NCI-H748 (cell line): ENCODE data around the gene RBM28.
"Not testable (repeated sequence)": the region's sequence is repeated elsewhere in the genome, so short reads cannot be mapped to it uniquely, and the experiment has no call there.

Experiments
- DNase-seq: peaks from one replicate; lab custom pipeline; 2025; ENCODE audit not compliant: unreplicated experiment; lab: John Stamatoyannopoulos, UW

RBM28 gene

DNA sequence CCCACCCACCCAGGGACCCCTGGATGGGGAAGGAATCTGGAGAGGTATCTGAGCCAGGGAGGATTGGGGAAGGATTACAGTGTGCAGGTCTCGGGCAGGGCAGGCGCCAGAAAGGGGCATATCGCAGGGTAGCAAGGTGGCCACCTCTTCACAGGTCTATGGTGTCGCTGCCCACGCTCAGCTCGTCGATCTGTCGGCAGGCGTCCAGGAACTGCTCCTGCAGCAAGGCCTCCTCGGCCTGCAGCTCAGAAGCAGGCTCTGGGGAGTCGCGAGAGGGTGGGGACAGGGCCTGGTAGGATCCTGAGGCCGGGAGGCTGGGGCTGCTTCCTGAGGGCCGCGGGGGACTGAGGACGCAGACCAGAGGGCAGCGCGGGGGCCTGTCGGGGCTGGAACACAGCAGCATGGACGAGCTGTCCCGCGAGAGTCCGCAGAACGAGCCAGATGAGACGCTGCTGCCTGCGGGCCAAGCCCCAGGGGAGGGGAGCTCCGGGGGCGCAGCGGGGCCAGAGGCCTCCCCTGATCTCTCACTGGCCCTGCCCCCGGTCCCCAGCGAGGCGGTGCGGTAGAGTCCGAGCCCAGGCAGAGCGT is 7.1 kb upstream of the RBM28 start:
- DNase-seq: no peak

DNA sequence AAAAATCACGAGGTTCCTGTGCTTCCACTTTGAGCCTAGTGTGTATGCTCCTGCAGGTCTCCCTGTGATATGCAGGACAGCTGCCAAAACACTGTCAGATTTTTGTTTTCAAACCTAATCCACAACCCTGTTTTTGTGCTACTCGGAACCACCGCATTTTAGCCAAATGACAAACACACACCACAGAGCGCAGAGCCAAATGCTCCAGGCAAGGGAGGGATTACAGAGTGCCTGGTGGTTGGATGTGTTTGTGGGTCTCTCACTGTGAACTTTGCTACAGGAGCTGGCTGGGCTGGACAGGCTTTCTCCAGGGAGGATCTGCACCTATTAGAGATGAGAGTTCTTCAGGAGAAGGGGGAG is 5.7 kb upstream of the RBM28 start:
- DNase-seq: no peak

DNA sequence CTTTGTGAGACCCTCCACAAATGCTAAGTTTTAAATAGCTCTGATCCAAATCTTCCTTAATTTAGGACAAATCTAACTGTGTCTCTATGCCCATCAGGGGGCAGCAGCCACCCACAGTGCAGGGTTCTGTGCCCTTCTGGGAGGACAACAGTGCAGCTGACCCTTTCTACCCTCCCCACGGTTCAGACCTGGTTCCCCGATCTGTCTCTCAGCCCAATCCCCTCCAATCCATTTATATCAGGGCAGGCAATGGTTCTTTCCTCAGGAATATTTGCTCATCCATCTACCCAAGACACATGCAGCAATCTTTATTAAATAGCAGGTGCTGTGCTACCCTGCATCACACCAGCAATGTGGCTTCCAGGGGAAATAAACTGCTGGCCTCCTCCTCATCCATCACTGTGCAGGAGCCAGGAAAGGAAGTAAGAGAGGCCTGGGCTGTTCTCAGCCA is 4.0 kb upstream of the RBM28 start:
- peak; percentile 16 for DNase-seq

DNA sequence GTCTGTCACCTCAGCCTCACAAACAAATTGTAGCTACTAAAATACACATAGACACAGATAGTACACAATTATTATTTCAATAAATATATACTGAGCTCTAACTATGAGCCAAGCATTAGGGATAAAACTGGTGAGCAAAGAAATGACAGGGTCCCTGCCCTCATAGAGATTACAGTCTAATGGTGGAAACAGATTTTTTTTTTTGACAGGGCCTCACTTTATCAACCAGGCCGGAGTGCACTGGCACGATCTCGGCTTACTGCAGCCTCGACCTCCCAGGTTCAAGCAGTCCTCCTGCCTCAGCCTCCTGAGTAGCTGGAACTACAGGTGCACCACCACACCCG is 695 bp upstream of the RBM28 start:
- DNase-seq: no peak

DNA sequence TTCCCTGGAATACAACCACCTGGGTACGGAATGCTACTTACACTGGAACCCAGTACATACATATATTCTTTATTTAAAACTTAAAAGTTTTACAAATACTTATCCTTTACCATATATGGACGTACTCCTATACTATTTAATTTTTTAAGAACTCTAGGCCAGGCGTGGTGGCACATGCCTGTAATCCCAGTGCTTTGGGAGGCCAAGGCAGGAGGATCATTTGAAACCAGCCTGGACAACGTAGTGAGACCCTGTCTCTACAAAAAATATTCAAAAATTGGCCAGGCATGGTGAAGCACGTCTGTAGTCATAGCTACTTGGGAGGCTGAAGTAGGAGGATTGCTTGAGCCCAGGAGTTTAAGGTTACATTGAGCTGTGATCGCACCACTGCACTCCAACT is 2.0 kb downstream of the RBM28 start:
- DNase-seq: no peak

DNA sequence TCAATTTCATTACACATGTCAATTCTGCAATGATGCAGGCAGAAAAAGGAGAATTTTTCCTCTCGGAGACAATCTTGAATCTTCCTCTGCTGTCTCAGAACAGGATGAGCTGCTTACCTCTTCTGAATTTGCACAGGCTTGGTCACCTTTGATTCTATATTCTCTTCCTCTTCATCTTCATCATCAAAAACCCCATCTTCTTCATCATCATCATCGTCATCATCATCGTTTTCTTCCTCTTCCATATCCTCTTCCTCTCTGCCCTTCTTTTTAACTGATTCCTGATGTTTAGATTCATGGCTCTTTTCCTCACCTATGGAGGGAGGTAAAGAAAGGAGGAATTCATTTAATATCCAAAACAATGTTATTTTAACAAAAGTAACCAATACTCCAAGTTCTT is 8.0 kb downstream of the RBM28 start:
- no peak for DNase-seq

DNA sequence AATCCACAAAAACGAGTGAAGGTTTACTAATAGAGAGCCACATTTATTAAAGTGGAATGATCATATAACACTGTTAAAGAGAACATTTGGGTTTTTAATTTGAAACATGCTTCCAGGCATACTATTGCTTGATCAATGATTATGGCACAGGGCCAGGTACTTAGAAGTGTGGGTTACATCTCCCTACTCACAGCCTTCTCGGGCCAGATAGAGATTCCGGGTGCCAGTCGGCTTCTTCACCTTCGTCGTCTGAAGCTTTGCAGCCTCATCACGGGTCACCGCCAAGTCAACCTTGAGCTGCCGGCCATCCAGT is 19.4 kb downstream of the RBM28 start:
- no peak for DNase-seq

DNA sequence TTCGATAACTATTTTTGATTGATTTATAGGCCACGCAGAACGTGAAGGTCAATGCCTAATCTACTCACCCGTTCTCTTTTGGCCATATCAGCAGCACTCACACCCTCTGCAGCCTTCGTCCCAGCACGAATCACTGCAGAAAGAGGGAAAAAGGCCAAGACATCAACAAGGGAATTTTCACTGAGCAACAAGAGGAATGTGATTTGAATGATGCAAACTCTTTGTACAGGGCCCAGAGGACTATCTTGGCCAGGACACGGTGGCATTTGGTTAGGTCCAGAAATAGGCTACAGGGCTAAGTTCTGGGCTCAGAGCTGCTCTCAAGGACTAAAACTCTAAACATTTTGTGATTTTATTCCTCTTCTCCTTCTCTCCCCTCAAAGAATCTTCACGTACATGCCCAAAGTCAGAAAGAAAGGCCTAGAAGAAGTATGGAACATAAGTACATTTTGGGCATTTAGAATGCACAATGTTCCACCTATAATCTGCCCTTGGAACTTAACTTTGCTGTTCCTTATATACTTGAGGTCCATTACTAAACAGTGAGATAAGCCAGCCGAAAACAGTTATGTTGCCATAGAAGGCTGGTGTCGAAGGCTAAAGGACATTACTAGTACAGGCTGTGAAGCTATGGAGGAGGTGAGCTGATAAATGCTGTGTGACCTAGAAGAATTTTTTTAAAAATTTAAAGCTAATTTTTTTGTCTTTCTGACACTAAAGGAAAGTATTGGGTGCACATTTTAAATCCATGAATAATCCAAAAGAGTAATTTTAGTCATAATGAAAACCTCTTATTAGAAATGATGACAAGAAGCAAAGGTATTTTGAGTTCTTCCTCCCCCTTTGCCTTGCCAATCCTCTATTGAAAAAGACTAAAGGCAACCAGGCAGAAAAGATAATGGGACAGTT is 20.0 kb downstream of the RBM28 start:
- no peak for DNase-seq

DNA sequence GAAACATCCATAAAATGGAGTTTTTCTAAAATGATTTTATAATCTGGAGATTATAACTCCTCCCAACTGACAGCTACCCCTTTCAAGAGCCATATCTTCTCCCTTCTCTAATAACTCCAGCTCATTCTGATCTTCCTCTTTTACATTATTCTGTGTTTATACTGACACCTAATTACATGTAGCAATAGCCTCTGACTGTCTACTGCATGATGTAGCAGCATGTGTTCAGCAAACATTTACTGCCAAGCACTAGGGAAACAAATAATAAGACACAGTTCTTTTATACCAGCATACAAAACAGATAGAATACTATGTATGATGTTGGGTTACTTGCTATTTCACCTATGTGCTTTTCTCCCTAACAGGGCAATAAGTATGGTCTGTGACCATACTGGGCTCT is 20.7 kb downstream of the RBM28 start:
- no peak for DNase-seq

DNA sequence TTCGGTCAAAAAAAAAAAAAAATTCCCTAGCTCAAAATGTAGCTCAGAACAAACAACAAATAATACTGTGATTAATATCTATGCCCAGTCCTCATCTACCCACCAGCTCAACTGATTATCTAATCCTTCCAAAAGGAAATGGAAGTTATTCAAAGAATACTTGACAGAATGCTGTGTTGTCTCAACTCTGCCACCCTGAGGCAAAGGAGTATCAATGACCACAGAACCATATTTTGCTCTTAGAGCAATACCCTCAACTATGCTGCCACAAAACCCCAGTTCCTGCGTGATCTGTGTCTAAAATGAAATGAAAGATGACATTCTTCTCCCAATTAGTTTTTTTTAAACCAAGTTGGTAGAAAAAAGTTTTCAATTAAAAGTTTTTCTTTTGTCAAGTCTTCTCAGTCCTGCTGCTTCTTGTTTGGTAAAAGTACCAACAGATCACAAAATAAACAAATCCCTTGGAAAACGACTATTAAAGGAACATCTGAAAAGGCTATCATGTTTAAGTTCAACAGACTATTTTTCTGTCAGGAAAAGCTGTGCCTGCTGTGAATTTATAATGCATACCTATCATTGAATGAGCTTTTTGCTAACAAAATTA is 21.6 kb downstream of the RBM28 start:
- DNase-seq: peak; percentile 12

DNA sequence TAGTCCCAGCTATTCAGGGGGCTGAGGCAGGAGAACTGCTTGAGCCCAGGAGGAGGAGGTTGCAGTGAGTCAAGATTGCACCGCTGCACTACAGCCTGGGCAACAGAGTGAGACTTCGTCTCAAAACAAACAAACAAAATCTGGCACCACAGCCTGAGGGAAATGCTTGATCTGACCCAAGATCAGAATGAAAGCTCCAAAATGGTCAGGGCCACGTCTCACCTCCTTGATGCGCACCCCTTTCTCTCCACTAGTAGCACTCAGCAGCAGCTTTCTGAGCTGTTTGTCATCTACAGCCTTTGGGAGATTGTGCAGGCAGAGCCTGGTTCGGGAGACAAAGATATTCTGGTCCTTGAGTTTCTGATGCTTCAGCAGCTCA is 22.7 kb downstream of the RBM28 start:
- no peak for DNase-seq

DNA sequence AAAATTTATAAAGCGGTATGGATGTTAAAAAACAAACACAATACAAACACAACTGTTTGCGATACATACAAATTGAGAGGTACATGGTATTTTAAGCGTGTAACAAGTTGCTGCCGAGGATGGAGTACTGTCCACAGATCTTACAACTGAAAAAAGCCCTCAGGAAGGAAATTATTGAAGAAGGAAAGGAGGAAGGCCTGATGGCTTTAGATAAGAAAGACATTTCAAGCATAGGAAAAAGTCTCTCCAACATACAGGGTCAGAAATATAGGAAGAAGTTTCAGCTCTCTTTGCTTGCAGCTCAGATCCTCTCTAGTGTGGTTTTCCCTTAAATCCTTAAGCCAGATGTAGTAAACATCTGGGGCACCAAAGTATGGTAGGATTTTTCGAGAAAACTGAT is 25.0 kb downstream of the RBM28 start:
- no peak for DNase-seq

DNA sequence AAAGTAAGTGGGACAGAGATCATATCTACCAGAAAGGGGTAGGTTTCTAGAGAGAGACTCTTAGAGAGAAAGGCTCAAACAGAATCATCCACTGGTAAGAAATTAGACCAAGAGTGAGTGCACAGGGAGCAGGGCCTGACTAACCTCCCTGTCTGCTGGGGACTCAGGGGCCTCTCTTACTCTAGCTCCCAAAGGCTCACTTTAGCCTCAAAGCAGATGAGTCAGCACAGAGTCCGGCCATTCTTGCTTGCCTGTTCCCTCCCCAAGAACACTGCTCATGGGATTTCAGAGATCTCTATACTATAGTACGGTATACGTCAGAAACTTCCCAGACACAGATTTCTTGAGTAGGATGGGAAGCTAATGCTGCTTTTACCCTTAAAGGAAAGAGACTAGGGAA is 32.7 kb downstream of the RBM28 start:
- DNase-seq: no peak

DNA sequence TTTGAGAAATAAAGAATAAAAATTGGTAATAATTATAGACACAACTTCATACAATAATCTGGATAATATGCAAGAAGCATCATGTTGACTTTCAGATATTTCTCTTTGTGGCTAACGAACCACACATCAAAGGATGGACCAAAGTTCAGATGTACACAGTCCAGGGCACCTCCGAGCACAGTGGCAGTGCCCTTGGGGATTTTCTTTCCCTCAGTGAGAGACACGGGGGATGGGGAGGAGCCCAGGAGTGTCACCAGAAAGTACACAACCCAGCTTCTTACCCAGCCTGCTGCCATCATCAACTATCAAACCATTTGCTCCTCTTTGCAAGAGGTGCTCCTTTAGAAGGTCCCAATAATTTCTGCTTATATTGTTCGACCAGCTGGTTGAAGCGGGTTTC is 33.2 kb downstream of the RBM28 start:
- DNase-seq: no peak

DNA sequence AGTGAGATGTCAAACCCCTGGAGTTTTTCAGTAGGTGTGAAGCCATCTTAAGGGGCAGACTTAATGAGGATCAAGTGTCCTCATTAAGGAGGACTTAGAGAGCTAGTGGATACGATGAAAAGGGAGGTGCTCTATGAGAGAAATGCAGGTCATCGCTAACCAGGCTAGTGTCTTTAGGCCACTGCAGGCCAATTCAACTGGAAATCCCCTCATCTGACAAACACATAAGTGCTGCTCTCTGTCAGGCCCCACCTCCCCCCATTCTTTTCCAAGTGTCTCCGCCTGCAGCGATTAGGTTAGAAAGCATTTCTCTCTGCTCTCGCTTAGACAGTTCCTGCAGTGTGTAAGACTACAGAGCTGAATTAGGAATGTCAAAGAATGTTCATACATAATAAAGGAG is 33.7 kb downstream of the RBM28 start:
- DNase-seq: no peak

DNA sequence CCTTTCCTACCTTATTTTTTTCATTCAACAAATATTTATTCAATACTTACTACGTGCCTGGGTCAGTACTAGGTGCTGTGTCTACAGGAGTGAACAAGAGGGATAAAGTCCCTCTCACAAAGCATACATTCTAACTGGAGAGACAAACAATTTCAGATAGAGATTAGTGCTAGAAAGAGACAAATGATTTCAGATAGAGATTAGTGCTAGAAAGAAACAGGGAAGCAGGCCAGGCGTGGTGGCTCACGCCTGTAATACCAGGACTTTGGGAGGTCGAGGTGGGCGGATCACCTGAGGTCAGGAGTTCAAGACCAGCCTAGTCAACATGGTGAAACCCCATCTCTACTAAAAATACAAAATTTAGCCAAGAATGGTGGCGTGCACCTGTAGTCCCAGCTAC is 34.6 kb downstream of the RBM28 start:
- DNase-seq: no peak

DNA sequence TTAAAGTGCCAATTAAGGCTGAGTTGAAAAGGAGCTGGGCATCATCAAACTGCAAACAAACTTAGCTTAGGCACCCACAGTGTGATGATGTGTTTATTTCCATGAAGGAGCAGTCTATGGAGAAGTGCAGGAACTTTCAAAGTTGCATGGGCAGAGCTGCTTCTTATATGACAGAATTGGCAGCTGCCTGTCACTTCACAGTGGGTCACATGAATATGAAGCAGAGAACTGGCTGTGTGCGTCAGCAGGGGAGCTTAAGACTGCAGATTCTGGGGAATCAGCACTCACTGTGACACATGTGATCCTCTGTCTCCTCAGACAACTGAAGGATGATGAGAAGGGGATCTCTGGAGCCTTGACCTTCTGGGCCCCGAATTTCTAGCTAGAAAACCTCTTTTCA is 36.6 kb downstream of the RBM28 start:
- DNase-seq: no peak

DNA sequence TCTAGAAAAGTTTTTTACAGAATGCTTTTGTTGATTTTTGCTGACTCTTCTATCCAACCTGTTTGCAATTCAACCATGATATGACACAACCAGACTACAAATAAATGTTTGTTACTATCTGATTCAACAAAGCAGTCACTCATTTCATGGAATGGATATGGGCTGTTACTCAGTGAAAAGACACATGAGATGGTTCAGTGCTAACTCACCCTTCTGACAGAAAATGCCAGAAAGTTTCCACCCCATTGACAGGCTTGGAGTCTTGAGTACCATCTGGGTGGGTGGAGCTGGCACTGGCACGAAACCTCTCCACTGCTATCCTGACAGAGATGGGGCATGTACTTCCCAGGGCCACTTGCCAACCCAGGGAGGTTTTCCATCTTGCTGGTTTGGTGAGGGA is 39.5 kb downstream of the RBM28 start:
- DNase-seq: no peak

DNA sequence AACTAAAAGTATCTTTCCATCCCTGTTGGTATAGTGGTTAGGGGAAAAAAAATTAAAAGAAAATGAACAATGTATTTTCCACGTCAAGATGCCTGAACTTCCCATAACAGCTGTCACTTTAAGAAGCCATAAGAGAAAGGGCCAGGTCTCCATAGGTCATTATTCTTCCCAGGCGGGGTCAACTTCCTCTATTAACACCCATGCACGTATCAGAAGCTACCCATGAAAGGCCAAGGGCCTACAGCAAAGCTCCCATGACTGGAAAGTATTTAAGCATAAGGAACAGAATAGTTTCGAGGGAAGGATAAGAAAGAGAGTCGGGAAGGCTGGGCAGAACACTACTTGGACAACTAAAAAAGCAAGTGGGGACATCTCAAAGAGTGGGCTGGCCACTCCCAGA is 40.1 kb downstream of the RBM28 start:
- DNase-seq: no peak

DNA sequence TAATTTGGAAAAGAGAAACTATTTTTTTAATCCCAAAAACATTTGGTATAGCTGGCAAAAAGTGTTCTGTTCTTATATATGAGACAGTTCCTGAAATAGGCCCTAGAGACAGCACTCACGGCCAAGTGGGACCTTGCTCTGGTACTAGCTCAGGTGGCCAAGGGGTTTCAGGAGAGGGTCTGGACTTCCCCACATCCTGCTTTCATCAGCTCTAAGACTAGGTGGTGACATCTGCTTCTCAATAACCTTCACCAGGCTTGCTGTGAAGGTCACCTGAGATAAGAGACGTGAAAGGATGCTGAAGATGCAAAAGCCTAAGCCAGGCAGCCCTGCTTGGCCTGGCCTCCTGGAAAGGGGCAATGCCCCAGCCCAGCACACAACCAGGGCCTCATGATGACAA is 40.6 kb downstream of the RBM28 start:
- DNase-seq: no peak

DNA sequence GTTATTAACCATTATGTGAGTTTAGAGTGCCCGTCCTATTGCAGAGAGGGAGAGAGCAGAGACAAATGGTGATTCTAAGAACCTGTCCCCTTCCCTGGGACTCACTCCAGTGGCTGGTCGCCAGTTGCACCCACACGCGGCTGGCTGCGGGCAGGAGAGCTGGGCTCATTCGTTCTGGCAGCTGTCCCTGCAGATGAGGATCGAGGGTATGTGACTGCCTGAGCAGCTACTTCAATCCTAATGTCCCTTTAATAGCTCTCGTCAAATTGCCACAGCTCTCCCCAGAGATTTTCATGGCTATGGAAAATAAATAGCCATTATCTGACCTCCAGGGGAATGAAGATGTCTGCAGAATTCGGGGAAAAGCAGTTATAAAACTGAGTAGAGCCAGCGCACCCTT is 41.6 kb downstream of the RBM28 start:
- DNase-seq: no peak

DNA sequence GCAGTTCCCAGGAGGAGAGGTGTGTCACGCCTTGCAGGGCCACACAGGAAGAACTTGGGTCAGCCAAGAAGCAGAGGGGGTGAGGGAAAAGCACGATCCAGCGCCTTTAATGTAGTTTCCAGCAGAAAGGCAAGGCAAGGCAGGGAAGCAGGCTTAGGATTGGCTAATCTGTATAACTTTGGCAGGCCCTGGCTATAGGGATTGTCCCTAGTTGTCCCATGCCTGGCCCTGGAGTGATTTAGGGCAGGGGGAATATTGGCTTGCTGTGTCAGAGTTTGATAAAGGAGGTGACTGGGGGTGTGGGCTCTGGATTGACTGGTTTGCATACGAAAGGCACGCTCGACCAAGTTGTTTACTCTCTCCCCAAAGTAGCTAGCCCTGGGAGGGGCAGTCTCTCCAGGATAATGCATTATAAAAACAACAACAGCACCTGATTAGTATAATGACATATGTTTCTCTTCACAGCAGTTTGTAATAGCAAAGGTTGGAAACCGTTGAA is 44.5 kb downstream of the RBM28 start:
- DNase-seq: no peak

DNA sequence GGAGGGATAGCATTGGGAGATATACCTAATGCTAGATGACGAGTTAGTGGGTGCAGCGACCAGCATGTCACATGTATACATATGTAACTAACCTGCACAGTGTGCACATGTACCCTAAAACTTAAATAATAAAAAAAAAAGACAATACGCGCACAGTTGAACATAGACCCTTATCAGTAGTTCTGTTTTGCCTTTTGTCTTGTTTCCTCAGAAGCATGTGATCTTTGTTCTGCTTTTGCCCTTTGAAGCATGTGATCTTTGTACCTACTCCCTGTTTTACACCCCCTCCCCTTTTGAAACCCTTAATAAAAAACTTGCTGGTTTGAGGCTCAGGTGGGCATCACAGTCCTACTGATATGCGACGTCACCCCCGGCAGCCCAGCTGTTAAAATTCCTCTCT is 45.7 kb downstream of the RBM28 start:
- not testable (repeated sequence) for DNase-seq
